ENCODE measurements around the gene NAE1. TPM values are rescaled to one million over a fixed set of nuclear protein-coding genes. Genes with fewer than 3 reads are reported as not detected.

The NAE1 gene
- total RNA-seq, 1 experiment from 2014 or later = 112 TPM

DNA sequence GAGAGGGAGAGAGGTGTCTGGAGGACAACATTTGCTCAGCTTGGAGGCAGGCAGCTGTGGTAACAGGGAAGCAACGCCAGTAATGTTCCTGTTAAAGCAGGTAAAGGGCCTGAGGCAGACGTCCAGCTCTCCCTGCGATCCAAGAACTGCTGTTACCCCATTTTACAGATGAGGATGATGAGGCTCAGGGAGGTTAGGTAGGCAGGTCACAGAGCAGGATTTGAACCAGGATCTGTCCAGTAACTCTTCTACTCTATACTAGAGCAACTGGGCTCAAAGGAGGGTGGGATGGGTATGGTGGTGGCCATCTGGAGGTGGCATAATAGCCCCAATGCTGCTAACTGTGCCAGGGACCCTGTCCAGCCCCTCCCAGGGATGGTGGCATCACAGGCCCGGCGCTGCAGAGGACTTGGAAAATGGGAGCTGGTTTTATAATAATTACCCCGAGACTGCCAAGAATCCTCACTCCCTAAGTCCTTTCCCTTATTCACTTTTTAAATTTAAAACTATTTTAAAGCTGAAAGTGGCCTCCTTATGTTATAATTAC, 25.5 kb upstream of the NAE1 start:
- Histone ChIP-seq H3K4me2 (ENCODE audit: low read depth, low read length, poor library complexity, severe bottlenecking) (no peak overlapping the region), H4K20me1 (ENCODE audit: insufficient read depth, low read depth, low read length) (no peaks in the 10 kb centered on the region), H3K27me3 (ENCODE audit: low read length) (no peaks in the 10 kb centered on the region), H3K79me2 (ENCODE audit: low read length) (no peaks in the 10 kb centered on the region), H3K9me2 (replicated peaks; ENCODE audit: insufficient read depth, low read length) (no peaks in the 10 kb centered on the region), H2AFZ (ENCODE audit: low read length) (no peak overlapping the region), H3K27ac (ENCODE audit: low read length) (no peak overlapping the region), H3K4me1 (ENCODE audit: low read length) (peaks cover 3% of the 10 kb centered on the region; the same call in 1 of the 2 replicates), H3K4me3 (ENCODE audit: low read length) (no peak overlapping the region), H3K36me3 (ENCODE audit: insufficient read depth, low read length) (no peaks in the 10 kb centered on the region), H3K9me3 (ENCODE audit: low read length) (no peaks in the 10 kb centered on the region), H3K9ac (ENCODE audit: low read length) (no peak overlapping the region)
- no peak for DNase-seq

DNA sequence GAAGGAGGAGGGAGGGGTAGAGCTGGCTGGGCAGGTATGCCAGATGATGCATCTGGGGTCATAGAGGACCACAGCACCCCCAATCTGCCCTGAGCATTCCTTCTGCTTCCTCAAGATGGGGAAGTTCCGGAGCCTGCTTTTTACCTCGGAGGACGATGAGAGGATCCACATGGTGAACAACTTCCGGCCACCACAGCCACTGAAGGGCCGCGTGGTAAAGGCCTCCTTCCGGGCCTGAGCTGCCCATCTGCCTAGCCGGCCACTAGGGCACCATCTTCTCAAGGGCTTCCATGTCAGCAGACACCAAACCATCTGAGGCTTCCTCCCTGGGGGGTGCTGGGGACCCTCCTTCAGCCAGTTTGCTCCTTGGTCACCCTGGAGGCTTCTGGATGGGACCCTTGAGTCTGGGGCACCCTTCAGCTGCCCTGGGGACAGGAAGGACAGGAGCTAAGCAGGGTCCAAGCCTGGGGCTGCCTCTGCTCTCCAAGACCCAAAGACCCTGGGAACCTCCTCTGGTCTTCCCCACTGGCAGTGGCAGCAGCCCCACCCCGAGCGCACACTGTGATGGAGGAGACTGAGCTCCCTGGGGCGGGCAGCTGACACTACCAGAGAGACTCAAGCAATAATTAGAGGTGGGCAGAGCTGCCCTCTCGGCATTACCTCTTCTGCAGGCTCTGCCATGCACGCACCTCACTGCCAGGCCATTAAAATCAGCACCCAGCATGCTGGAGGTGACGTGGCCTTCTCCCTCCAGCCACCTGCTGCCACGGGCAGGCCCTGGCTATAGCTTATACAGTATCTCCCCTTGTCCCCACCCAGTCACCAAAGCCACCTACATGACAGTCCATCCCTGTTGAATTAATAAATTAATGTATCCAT, 22.7 kb upstream of the NAE1 start:
- Histone ChIP-seq H3K4me3 (ENCODE audit: low read length) (no peak overlapping the region), H3K27ac (ENCODE audit: low read length) (no peak overlapping the region), H3K4me2 (ENCODE audit: low read depth, low read length, poor library complexity, severe bottlenecking) (no peak overlapping the region), H3K79me2 (ENCODE audit: low read length) (no peaks in the 10 kb centered on the region), H3K9me3 (ENCODE audit: low read length) (no peaks in the 10 kb centered on the region), H3K9ac (ENCODE audit: low read length) (no peak overlapping the region), H3K36me3 (ENCODE audit: insufficient read depth, low read length) (no peaks in the 10 kb centered on the region), H2AFZ (ENCODE audit: low read length) (peak overlapping the region; percentile 34; the same call in 1 of the 2 replicates), H3K9me2 (replicated peaks; ENCODE audit: insufficient read depth, low read length) (no peaks in the 10 kb centered on the region), H4K20me1 (ENCODE audit: insufficient read depth, low read depth, low read length) (no peaks in the 10 kb centered on the region), H3K4me1 (ENCODE audit: low read length) (peaks cover 7% of the 10 kb centered on the region; the same call in 1 of the 2 replicates), H3K27me3 (ENCODE audit: low read length) (no peaks in the 10 kb centered on the region)
- no peak for DNase-seq

GRCh38 chr16:66851166-66851964, 20.6 kb upstream of the NAE1 start:
- H4K20me1 ChIP-seq (ENCODE audit: insufficient read depth, low read depth, low read length) = no peaks in the 10 kb centered on the region
- H3K36me3 ChIP-seq (ENCODE audit: insufficient read depth, low read length) = no peaks in the 10 kb centered on the region
- no peak overlapping the region for H3K9ac ChIP-seq (ENCODE audit: low read length)
- H2AFZ ChIP-seq (ENCODE audit: low read length) = no peak overlapping the region
- no peak overlapping the region for H3K27ac ChIP-seq (ENCODE audit: low read length)
- H3K79me2 ChIP-seq (ENCODE audit: low read length) = no peaks in the 10 kb centered on the region
- no peaks in the 10 kb centered on the region for H3K9me3 ChIP-seq (ENCODE audit: low read length)
- no peaks in the 10 kb centered on the region for H3K9me2 ChIP-seq (replicated peaks; ENCODE audit: insufficient read depth, low read length)
- DNase-seq = no peak
- peaks cover 4% of the 10 kb centered on the region; the same call in 1 of the 2 replicates for H3K4me1 ChIP-seq (ENCODE audit: low read length)
- H3K4me3 ChIP-seq (ENCODE audit: low read length) = no peak overlapping the region
- no peak overlapping the region for H3K4me2 ChIP-seq (ENCODE audit: low read depth, low read length, poor library complexity, severe bottlenecking)
- H3K27me3 ChIP-seq (ENCODE audit: low read length) = no peaks in the 10 kb centered on the region

DNA sequence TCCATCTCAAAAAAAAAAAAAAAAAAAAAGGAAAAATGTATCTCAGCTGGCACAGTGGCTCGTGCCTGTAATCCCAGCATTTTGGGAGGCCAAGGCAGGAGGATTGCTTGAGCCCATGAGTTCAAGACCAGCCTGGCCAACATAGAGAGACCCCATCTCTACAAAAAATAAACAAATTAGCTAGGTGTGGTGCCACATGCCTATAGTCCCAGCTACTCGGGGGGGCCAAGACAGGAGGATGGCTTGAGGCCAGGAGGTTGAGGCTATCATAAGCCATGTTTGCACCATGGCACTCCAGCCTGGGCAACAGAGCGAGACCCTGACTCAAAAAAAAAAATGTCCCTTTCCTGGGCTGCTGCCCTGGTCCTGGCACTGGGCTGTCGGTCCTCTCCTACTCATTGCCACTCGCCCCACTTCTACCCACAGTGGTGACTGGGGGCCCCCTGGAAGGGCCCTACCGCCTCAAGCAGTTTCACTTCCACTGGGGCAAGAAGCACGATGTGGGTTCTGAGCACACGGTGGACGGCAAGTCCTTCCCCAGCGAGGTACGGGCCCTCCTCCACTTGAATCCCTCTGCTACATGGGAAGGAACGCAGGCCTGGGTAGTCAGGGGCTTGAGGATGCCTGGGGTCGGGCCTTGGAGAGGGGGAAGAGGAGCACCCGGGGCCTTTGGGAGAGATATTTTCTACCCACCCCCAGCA, 19.5 kb upstream of the NAE1 start:
- no peaks in the 10 kb centered on the region for H3K9me2 ChIP-seq (replicated peaks; ENCODE audit: insufficient read depth, low read length)
- peaks cover 10% of the 10 kb centered on the region for H3K4me1 ChIP-seq (ENCODE audit: low read length)
- H3K9ac ChIP-seq (ENCODE audit: low read length) = no peak overlapping the region
- no peaks in the 10 kb centered on the region for H3K9me3 ChIP-seq (ENCODE audit: low read length)
- H3K79me2 ChIP-seq (ENCODE audit: low read length) = no peaks in the 10 kb centered on the region
- H3K36me3 ChIP-seq (ENCODE audit: insufficient read depth, low read length) = no peaks in the 10 kb centered on the region
- H4K20me1 ChIP-seq (ENCODE audit: insufficient read depth, low read depth, low read length) = no peaks in the 10 kb centered on the region
- no peaks in the 10 kb centered on the region for H3K27me3 ChIP-seq (ENCODE audit: low read length)
- no peak overlapping the region for H2AFZ ChIP-seq (ENCODE audit: low read length)
- H3K4me3 ChIP-seq (ENCODE audit: low read length) = no peak overlapping the region
- H3K27ac ChIP-seq (ENCODE audit: low read length) = no peak overlapping the region
- no peak for DNase-seq
- no peak overlapping the region for H3K4me2 ChIP-seq (ENCODE audit: low read depth, low read length, poor library complexity, severe bottlenecking)

- Histone ChIP-seq H3K27ac (ENCODE audit: low read length) (no peak overlapping the region), H2AFZ (ENCODE audit: low read length) (no peak overlapping the region), H3K4me3 (ENCODE audit: low read length) (no peak overlapping the region), H3K4me2 (ENCODE audit: low read depth, low read length, poor library complexity, severe bottlenecking) (no peak overlapping the region), H3K79me2 (ENCODE audit: low read length) (no peaks in the 10 kb centered on the region), H3K9me3 (ENCODE audit: low read length) (no peaks in the 10 kb centered on the region), H3K27me3 (ENCODE audit: low read length) (no peaks in the 10 kb centered on the region), H3K9ac (ENCODE audit: low read length) (no peak overlapping the region), H3K36me3 (ENCODE audit: insufficient read depth, low read length) (no peaks in the 10 kb centered on the region), H4K20me1 (ENCODE audit: insufficient read depth, low read depth, low read length) (no peaks in the 10 kb centered on the region), H3K4me1 (ENCODE audit: low read length) (peaks cover 10% of the 10 kb centered on the region), H3K9me2 (replicated peaks; ENCODE audit: insufficient read depth, low read length) (no peaks in the 10 kb centered on the region)
- no peak for DNase-seq
Measured at GRCh38 chr16:66849549-66849948, 18.8 kb upstream of the NAE1 start.

- no peak for DNase-seq
- H3K4me1 ChIP-seq (ENCODE audit: low read length) = peaks cover 10% of the 10 kb centered on the region
- H3K9me3 ChIP-seq (ENCODE audit: low read length) = no peaks in the 10 kb centered on the region
- H3K9me2 ChIP-seq (replicated peaks; ENCODE audit: insufficient read depth, low read length) = no peaks in the 10 kb centered on the region
- no peaks in the 10 kb centered on the region for H3K27me3 ChIP-seq (ENCODE audit: low read length)
- H3K36me3 ChIP-seq (ENCODE audit: insufficient read depth, low read length) = no peaks in the 10 kb centered on the region
- H3K9ac ChIP-seq (ENCODE audit: low read length) = no peak overlapping the region
- no peak overlapping the region for H3K4me3 ChIP-seq (ENCODE audit: low read length)
- no peak overlapping the region for H3K4me2 ChIP-seq (ENCODE audit: low read depth, low read length, poor library complexity, severe bottlenecking)
- H3K79me2 ChIP-seq (ENCODE audit: low read length) = no peaks in the 10 kb centered on the region
- H4K20me1 ChIP-seq (ENCODE audit: insufficient read depth, low read depth, low read length) = no peaks in the 10 kb centered on the region
- no peak overlapping the region for H2AFZ ChIP-seq (ENCODE audit: low read length)
- no peak overlapping the region for H3K27ac ChIP-seq (ENCODE audit: low read length)
Measured at GRCh38 chr16:66849021-66849420, 18.2 kb upstream of the NAE1 start.

DNA sequence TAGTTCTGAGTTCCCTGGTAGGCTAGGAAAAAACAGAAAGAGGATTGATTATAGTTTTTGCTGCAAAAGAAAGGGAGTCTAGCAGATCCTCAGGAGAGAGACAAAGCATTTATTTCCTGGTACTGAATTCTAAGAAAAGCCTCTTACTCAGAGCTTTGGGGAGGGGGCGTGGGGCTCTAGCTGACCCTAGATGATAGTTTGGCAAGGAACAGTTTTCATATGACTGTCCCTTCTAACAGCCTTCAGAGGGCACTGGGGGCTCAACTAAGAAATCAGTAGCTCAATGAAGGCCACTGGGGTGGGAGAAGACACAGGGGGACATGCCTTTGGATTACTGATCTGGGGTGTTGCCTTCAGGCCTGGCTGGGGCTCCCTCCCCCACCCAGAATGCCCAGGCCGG, 17.4 kb upstream of the NAE1 start:
- no peaks in the 10 kb centered on the region for H4K20me1 ChIP-seq (ENCODE audit: insufficient read depth, low read depth, low read length)
- no peaks in the 10 kb centered on the region for H3K79me2 ChIP-seq (ENCODE audit: low read length)
- no peaks in the 10 kb centered on the region for H3K9me3 ChIP-seq (ENCODE audit: low read length)
- H3K27me3 ChIP-seq (ENCODE audit: low read length) = no peaks in the 10 kb centered on the region
- H3K9ac ChIP-seq (ENCODE audit: low read length) = no peak overlapping the region
- no peaks in the 10 kb centered on the region for H3K9me2 ChIP-seq (replicated peaks; ENCODE audit: insufficient read depth, low read length)
- H3K4me2 ChIP-seq (ENCODE audit: low read depth, low read length, poor library complexity, severe bottlenecking) = no peak overlapping the region
- no peak overlapping the region for H3K27ac ChIP-seq (ENCODE audit: low read length)
- no peak overlapping the region for H2AFZ ChIP-seq (ENCODE audit: low read length)
- H3K36me3 ChIP-seq (ENCODE audit: insufficient read depth, low read length) = no peaks in the 10 kb centered on the region
- H3K4me1 ChIP-seq (ENCODE audit: low read length) = peaks cover 10% of the 10 kb centered on the region
- DNase-seq = no peak
- no peak overlapping the region for H3K4me3 ChIP-seq (ENCODE audit: low read length)

All from Karpas-422 (cell line).